IMR-90 (cell line): ENCODE measurements around the gene CNPY4. TPM values are rescaled to one million over a fixed set of nuclear protein-coding genes. Genes with fewer than 3 reads are reported as not detected.

Source experiments
- ATAC-seq: fragments of 200-7000 bp; cut with Tn5 transposase; 2 replicates; pipeline ENCODE4 v1.9.1; 2020; ENCODE audit warnings: low read depth, mild to moderate bottlenecking, moderate library complexity
- BruUV-seq: library from RNA; stranded (reverse); fragments of 400-500 nt; replicated peaks from 2 replicates; lab custom pipeline; 2021; lab: Mats Ljungman, UMichigan
- CTCF ChIA-PET: fragments of 300-600 bp; formaldehyde crosslinking; extraction: SDS; loops from one replicate; lab custom pipeline; 2021; ENCODE audit warnings: antibody characterized with exemption; lab: Yijun Ruan, JAX
- POLR2A ChIA-PET: fragments of 300-600 bp; sonication (Branson Sonifier 250); formaldehyde crosslinking; loops from one replicate; lab custom pipeline; 2022; ENCODE audit warnings: antibody characterized with exemption; ENCODE audit not compliant: unreplicated experiment; lab: Charles Lee
- DNase-seq: peaks from one replicate; pipeline ENCODE4 v3.0.0; 2013
- H2AFZ ChIP-seq: replicated peaks from 2 replicates; pipeline ENCODE3; 2013; ENCODE audit warnings: low read length, mild to moderate bottlenecking; ENCODE audit not compliant: poor library complexity
- H2AK5ac ChIP-seq: 2 replicates; pipeline ENCODE4 v1.6.1; 2013; ENCODE audit warnings: low read depth, low read length, inconsistent platforms
- H2AK9ac ChIP-seq: replicated peaks from 2 replicates; pipeline ENCODE3; 2013; ENCODE audit warnings: mild to moderate bottlenecking, low read depth, low read length, moderate library complexity; ENCODE audit not compliant: poor library complexity
- H2BK120ac ChIP-seq: 2 replicates; pipeline ENCODE4 v1.6.1; 2013; ENCODE audit warnings: low read depth, low read length, inconsistent platforms
- H2BK15ac ChIP-seq: 3 replicates; pipeline ENCODE4 v1.6.1; 2013; ENCODE audit warnings: low read depth, low read length, inconsistent platforms
- H2BK20ac ChIP-seq: 2 replicates; pipeline ENCODE4 v1.6.1; 2013; ENCODE audit warnings: low read depth, mild to moderate bottlenecking, inconsistent platforms, low read length, moderate library complexity
- H2BK5ac ChIP-seq: 2 replicates; pipeline ENCODE4 v1.6.1; 2013; ENCODE audit warnings: mild to moderate bottlenecking, low read depth, low read length, inconsistent platforms; ENCODE audit not compliant: poor library complexity, severe bottlenecking
- H3K14ac ChIP-seq: replicated peaks from 2 replicates; pipeline ENCODE4 v1.6.1; 2013; ENCODE audit warnings: low read depth, low read length, inconsistent platforms
- H3K18ac ChIP-seq: 2 replicates; pipeline ENCODE4 v1.6.1; 2013; ENCODE audit warnings: low read depth, low read length, control low read depth
- H3K23ac ChIP-seq: 2 replicates; pipeline ENCODE4 v1.6.1; 2013; ENCODE audit warnings: low read depth, low read length, inconsistent platforms
- H3K27ac ChIP-seq: 2 replicates; pipeline ENCODE4 v1.5.1; 2013; ENCODE audit warnings: mild to moderate bottlenecking, control low read depth, low read length; ENCODE audit not compliant: insufficient read depth
- H3K27me3 ChIP-seq: 2 replicates; pipeline ENCODE4 v1.6.1; 2013; ENCODE audit warnings: low read length; ENCODE audit not compliant: control insufficient read depth, insufficient read depth
- H3K36me3 ChIP-seq: 2 replicates; pipeline ENCODE4 v1.6.1; 2013; ENCODE audit warnings: low read length, mixed read lengths; ENCODE audit not compliant: control insufficient read depth, insufficient read depth
- H3K4ac ChIP-seq: 2 replicates; pipeline ENCODE4 v1.6.1; 2013; ENCODE audit warnings: low read depth, low read length, inconsistent platforms
- H3K4me1 ChIP-seq: 2 replicates; pipeline ENCODE4 v1.6.1; 2013; ENCODE audit warnings: low read length, mixed read lengths; ENCODE audit not compliant: control insufficient read depth, insufficient read depth
- H3K4me2 ChIP-seq: 2 replicates; pipeline ENCODE4 v1.6.1; 2013; ENCODE audit warnings: low read depth, mild to moderate bottlenecking, control low read depth, low read length, moderate library complexity
- H3K4me3 ChIP-seq: 2 replicates; pipeline ENCODE4 v1.5.1; 2013; ENCODE audit warnings: low read depth, mild to moderate bottlenecking, control low read depth, low read length, moderate library complexity; ENCODE audit not compliant: insufficient read depth
- H3K56ac ChIP-seq: 2 replicates; pipeline ENCODE4 v1.6.1; 2013; ENCODE audit warnings: low read length, inconsistent platforms; ENCODE audit not compliant: insufficient read depth; ENCODE audit errors: extremely low read depth
- H3K79me1 ChIP-seq, 2 experiments: 2 replicates each; pipeline ENCODE4 v1.6.1; 2013; ENCODE audit warnings: low read length in 2 of 2, inconsistent platforms in 1 of 2, low read depth in 1 of 2
- H3K9ac ChIP-seq: 2 replicates; pipeline ENCODE4 v1.6.1; 2013; ENCODE audit warnings: low read depth, low read length, control low read depth
- H3K9me1 ChIP-seq: 2 replicates; pipeline ENCODE4 v1.6.1; 2013; ENCODE audit warnings: low read length, inconsistent platforms; ENCODE audit not compliant: insufficient read depth
- H3K9me3 ChIP-seq: 2 replicates; pipeline ENCODE4 v1.6.1; 2013; ENCODE audit warnings: low read length; ENCODE audit not compliant: control insufficient read depth, insufficient read depth
- H4K20me1 ChIP-seq: 2 replicates; pipeline ENCODE4 v1.6.1; 2013; ENCODE audit warnings: low read length, inconsistent platforms; ENCODE audit not compliant: insufficient read depth
- H4K5ac ChIP-seq: 2 replicates; pipeline ENCODE4 v1.6.1; 2013; ENCODE audit warnings: mild to moderate bottlenecking, low read depth, low read length, control low read depth
- H4K8ac ChIP-seq, 2 experiments: 2 replicates each; pipeline ENCODE4 v1.6.1; 2013; ENCODE audit warnings: low read depth in 2 of 2, low read length in 2 of 2, control low read depth in 1 of 2, inconsistent platforms in 1 of 2
- H4K91ac ChIP-seq: 2 replicates; pipeline ENCODE4 v1.6.1; 2013; ENCODE audit warnings: low read depth, low read length, inconsistent platforms; ENCODE audit not compliant: insufficient read depth
- BHLHE40 ChIP-seq: fragments of 150-350 bp; IDR thresholded peaks from 2 replicates; pipeline ENCODE4 v1.6.1; 2016; ENCODE audit warnings: mild to moderate bottlenecking, low read depth, low read length
- MAZ ChIP-seq: IDR thresholded peaks from 2 replicates; pipeline ENCODE4 v1.6.1; 2012; ENCODE audit warnings: low read depth, mild to moderate bottlenecking, low read length, improper control_type of control experiment, moderate library complexity, borderline replicate concordance
- NFE2L2 ChIP-seq: fragments of 150-350 bp; IDR thresholded peaks from 2 replicates; pipeline ENCODE4 v1.6.1; 2016; ENCODE audit warnings: low read depth, mild to moderate bottlenecking, low read length
- POLR2A ChIP-seq: IDR thresholded peaks from 2 replicates; pipeline ENCODE4 v1.6.1; 2012; ENCODE audit warnings: mild to moderate bottlenecking, low read depth, low read length
- RCOR1 ChIP-seq: IDR thresholded peaks from 2 replicates; pipeline ENCODE4 v1.6.1; 2012; ENCODE audit warnings: mild to moderate bottlenecking, low read length, improper control_type of control experiment; ENCODE audit not compliant: insufficient replicate concordance
- RFX5 ChIP-seq: IDR thresholded peaks from 2 replicates; pipeline ENCODE4 v1.8.0; 2012; ENCODE audit warnings: low read depth, mild to moderate bottlenecking, low read length, moderate library complexity
- SMC3 ChIP-seq: fragments of 150-350 bp; IDR thresholded peaks from 2 replicates; pipeline ENCODE4 v1.6.1; 2016; ENCODE audit warnings: low read depth, mild to moderate bottlenecking, antibody characterized with exemption, low read length, moderate library complexity
- WGBS, 2 experiments: methylation state at CpG; one replicate each; pipeline versions ENCODE4 v1.1.5 to v1.1.7; 2013; ENCODE audit warnings: missing lambda C conversion rate in 2 of 2; ENCODE audit not compliant: insufficient read length in 1 of 2; ENCODE audit errors: extremely low coverage in 2 of 2; 5-methylcytosine and 5-hydroxymethylcytosine counted together
- dilution Hi-C: fragments of 300-500 bp; cut with HindIII; formaldehyde crosslinking; loops from one replicate; pipeline ENCODE4 v1.14.3; 2018; ENCODE audit warnings: low sequenced_read_pairs; ENCODE audit not compliant: unreplicated experiment
- in situ Hi-C: fragments of 300-500 bp; cut with MboI; formaldehyde crosslinking; loops from 3 replicates; pipeline ENCODE4 v1.14.3; 2019; ENCODE audit warnings: low sequenced_read_pairs, inconsistent platforms, mixed read lengths
- intact Hi-C: fragments of 100-400 bp; cut with micrococcal nuclease; formaldehyde crosslinking; loops from 2 replicates; pipeline ENCODE4 v1.10.0; 2022
- polyA plus RNA-seq, 3 experiments: library from polyadenylated mRNA; depleted of rRNA; stranded (reverse); fragments of >200 nt; gene quantifications; 2 replicates each; pipeline ENCODE4 v1.2.3, GENCODE V29; 2012; ENCODE audit warnings: low replicate concordance in 1 of 3
- total RNA-seq: library from RNA; depleted of rRNA; stranded (reverse); fragments of >200 nt; gene quantifications from 2 replicates; pipeline ENCODE4 v1.2.3, GENCODE V29; 2012

Gene CNPY4
- total and polyA plus RNA-seq, 2 of the 4 experiments (the other 2 are of a cell fraction), result 13.3 to 21.9 TPM

DNA sequence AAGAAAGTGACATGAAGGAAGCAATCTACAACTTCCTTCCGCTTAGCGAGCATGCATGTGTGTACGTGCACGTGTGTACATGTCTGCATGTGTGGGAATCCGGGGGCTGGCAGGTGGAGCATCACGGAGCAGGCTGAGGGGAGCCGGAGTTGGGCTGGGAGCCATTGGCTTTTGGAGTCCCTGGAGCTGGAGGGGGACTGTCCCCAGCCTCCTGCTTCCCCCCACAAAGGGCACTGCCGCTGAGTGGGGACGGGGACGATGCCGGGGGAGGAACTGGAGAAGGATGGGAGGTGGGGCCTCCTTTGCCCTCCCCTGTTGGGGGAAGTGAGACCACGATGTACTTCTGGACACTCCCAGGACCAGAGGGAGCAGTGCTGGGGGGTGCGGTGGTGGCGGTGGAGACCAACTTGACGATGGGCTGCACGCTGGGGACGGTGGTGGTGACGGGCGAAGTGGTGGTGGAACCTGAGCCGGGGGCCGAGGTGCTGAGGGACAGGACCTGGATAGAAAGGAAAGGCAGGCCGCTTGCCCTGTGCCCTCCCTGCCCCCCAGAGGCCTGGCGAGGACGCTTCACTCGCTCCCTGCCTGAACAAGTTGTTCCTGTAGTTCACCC is 12.2 kb upstream of the CNPY4 start:
- H3K9me3 ChIP-seq, result no peaks in the 10 kb centered on the region
- H3K79me1 ChIP-seq, result peaks cover 5 to 18% of the 10 kb centered on the region in 2 experiments
- in situ Hi-C loops, result no loop called here
- no peak overlapping the region for H3K18ac ChIP-seq
- DNase-seq, result no peak
- H2BK120ac ChIP-seq, result no peak overlapping the region
- no peak overlapping the region for H2BK15ac ChIP-seq
- no peak overlapping the region for H2BK5ac ChIP-seq
- no peak overlapping the region for H4K91ac ChIP-seq
- H2AK9ac ChIP-seq, result no peak overlapping the region
- no peak overlapping the region for H3K56ac ChIP-seq
- dilution Hi-C loops, result no loop called here
- WGBS, 2 experiments, result 82% methylated on average over 14 of the region's 25 CpGs; no CpG with 5 or more reads in 1 of the 2 experiments
- H3K14ac ChIP-seq, result no peak overlapping the region
- H3K4ac ChIP-seq, result no peak overlapping the region
- no peak overlapping the region for H2AFZ ChIP-seq
- ChIA-PET CTCF (no interaction called here), POLR2A (no interaction called here)
- no peak overlapping the region for H3K4me3 ChIP-seq
- no peaks in the 10 kb centered on the region for H3K27me3 ChIP-seq
- no peak overlapping the region for H3K23ac ChIP-seq
- peaks cover 7% of the 10 kb centered on the region for H3K4me1 ChIP-seq
- no peak overlapping the region for H4K8ac ChIP-seq
- H2AK5ac ChIP-seq, result no peak overlapping the region
- no peak overlapping the region for H2BK20ac ChIP-seq
- H4K5ac ChIP-seq, result no peak overlapping the region
- TF ChIP-seq NFE2L2, result no peak
- no peak for TF ChIP-seq SMC3
- TF ChIP-seq RCOR1, result no peak
- no peak for TF ChIP-seq RFX5
- TF ChIP-seq POLR2A, result no peak
- no peak for TF ChIP-seq MAZ
- no peak for TF ChIP-seq BHLHE40
- no peak overlapping the region for H3K9ac ChIP-seq
- intact Hi-C loops, result no loop called here
- TSS peak; percentile 97 for BruUV-seq
- H4K20me1 ChIP-seq, result peaks cover 3% of the 10 kb centered on the region; the same call in 1 of the 2 replicates
- no peak overlapping the region for H3K27ac ChIP-seq
- no peak for ATAC-seq
- H3K36me3 ChIP-seq, result peaks cover 64% of the 10 kb centered on the region
- no peak overlapping the region for H3K4me2 ChIP-seq
- peaks cover 5% of the 10 kb centered on the region; the same call in 1 of the 2 replicates for H3K9me1 ChIP-seq
